ENCODE data around the gene SLC22A7.
"Not testable (repeated sequence)": the region's sequence is repeated elsewhere in the genome, so short reads cannot be mapped to it uniquely, and the experiment has no call there.

SLC22A7 gene

DNA sequence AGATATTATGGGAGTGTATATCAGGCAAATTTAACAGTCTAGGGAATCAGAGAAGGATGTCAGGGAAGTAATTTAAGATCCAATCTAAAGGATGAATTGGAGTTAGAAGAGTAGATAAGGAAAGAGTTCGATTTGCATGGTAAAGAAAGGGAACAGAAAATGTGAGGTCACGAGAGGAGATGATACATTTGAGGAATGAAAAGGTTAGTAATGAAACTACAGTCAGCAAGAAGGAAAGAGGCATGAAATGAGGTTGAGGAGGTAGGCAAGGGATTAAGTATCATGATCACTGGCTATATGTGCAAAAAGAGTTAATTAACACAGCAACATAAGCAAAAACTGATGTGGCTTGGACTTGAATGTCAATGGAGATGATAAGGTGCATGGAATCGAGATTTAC is 49.0 kb downstream of the SLC22A7 start:
- Histone ChIP-seq H2AFZ (no peak overlapping the region), H3K79me2 (peaks cover 3% of the 10 kb centered on the region), H3K9me3 (ENCODE audit: control insufficient read depth, low read length) (no peaks in the 10 kb centered on the region), H3K27me3 (ENCODE audit: control insufficient read depth, insufficient read depth, low read length) (no peaks in the 10 kb centered on the region), H3K9ac (no peak overlapping the region), H3K4me3 (ENCODE audit: low read depth, low read length) (no peak overlapping the region), H3K36me3 (ENCODE audit: control insufficient read depth, insufficient read depth, low read length) (no peaks in the 10 kb centered on the region), H3K4me1 (no peaks in the 10 kb centered on the region), H3K27ac (no peak overlapping the region), H3K4me2 (ENCODE audit: low read length) (no peak overlapping the region)
- no peak for TF ChIP-seq CTCF (IDR thresholded peaks at IDR 0.05)

GRCh38 chr6:43347444-43347843 is 49.4 kb downstream of the SLC22A7 start:
- Histone ChIP-seq H3K27me3 (ENCODE audit: control insufficient read depth, insufficient read depth, low read length) (no peaks in the 10 kb centered on the region), H2AFZ (no peak overlapping the region), H3K79me2 (peaks cover 3% of the 10 kb centered on the region), H3K36me3 (ENCODE audit: control insufficient read depth, insufficient read depth, low read length) (no peaks in the 10 kb centered on the region), H3K4me3 (ENCODE audit: low read depth, low read length) (no peak overlapping the region), H3K4me1 (no peaks in the 10 kb centered on the region), H3K9me3 (ENCODE audit: control insufficient read depth, low read length) (no peaks in the 10 kb centered on the region), H3K4me2 (ENCODE audit: low read length) (no peak overlapping the region), H3K27ac (no peak overlapping the region), H3K9ac (no peak overlapping the region)
- TF ChIP-seq CTCF (IDR thresholded peaks at IDR 0.05) = no peak

DNA sequence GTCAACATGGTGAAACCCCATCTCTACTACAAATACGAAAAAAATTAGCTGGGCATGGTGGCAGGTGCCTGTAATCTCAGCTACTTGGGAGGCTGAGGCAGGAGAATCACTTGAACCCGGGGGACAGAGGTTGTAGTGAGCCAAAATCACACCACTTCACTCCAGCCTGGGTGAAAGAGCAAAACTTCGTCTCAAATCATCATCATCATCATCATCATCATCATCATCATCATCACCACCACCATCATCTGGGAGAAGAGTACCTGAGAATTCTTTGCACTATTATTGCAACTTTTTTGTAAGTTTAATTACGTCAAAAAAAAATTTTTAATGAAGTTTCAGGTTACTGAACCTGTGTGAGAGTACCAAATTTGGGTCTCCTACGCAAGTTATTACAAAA is 53.9 kb downstream of the SLC22A7 start:
- H3K4me2 ChIP-seq (ENCODE audit: low read length); H3K9me3 ChIP-seq (ENCODE audit: control insufficient read depth, low read length); H3K9ac ChIP-seq; H3K27me3 ChIP-seq (ENCODE audit: control insufficient read depth, insufficient read depth, low read length); H3K79me2 ChIP-seq; H3K36me3 ChIP-seq (ENCODE audit: control insufficient read depth, insufficient read depth, low read length); H2AFZ ChIP-seq; H3K4me3 ChIP-seq (ENCODE audit: low read depth, low read length); H3K4me1 ChIP-seq; H3K27ac ChIP-seq: not testable (repeated sequence)

All from parathyroid adenoma (tissue), 2 donors.